ENCODE data around the gene PEX10.

GRCh38 chr1:2402420-2402819, 9.9 kb downstream of the PEX10 start:
- TF ChIP-seq EZH2 (optimal IDR thresholded peaks at IDR 0.05; ENCODE audit: low read depth, low read length) = no peak
- TF ChIP-seq, protein P1, sequence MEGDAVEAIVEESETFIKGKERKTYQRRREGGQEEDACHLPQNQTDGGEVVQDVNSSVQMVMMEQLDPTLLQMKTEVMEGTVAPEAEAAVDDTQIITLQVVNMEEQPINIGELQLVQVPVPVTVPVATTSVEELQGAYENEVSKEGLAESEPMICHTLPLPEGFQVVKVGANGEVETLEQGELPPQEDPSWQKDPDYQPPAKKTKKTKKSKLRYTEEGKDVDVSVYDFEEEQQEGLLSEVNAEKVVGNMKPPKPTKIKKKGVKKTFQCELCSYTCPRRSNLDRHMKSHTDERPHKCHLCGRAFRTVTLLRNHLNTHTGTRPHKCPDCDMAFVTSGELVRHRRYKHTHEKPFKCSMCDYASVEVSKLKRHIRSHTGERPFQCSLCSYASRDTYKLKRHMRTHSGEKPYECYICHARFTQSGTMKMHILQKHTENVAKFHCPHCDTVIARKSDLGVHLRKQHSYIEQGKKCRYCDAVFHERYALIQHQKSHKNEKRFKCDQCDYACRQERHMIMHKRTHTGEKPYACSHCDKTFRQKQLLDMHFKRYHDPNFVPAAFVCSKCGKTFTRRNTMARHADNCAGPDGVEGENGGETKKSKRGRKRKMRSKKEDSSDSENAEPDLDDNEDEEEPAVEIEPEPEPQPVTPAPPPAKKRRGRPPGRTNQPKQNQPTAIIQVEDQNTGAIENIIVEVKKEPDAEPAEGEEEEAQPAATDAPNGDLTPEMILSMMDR (IDR thresholded peaks at IDR 0.05; ENCODE audit: low read length) = no peak
